Measurements from ENCODE around the gene HPGD. TPM values are rescaled to one million over a fixed set of nuclear protein-coding genes. Genes with fewer than 3 reads are reported as not detected.

The HPGD gene
- 1.5 and 9.8 TPM in 2 replicates for total RNA-seq

DNA sequence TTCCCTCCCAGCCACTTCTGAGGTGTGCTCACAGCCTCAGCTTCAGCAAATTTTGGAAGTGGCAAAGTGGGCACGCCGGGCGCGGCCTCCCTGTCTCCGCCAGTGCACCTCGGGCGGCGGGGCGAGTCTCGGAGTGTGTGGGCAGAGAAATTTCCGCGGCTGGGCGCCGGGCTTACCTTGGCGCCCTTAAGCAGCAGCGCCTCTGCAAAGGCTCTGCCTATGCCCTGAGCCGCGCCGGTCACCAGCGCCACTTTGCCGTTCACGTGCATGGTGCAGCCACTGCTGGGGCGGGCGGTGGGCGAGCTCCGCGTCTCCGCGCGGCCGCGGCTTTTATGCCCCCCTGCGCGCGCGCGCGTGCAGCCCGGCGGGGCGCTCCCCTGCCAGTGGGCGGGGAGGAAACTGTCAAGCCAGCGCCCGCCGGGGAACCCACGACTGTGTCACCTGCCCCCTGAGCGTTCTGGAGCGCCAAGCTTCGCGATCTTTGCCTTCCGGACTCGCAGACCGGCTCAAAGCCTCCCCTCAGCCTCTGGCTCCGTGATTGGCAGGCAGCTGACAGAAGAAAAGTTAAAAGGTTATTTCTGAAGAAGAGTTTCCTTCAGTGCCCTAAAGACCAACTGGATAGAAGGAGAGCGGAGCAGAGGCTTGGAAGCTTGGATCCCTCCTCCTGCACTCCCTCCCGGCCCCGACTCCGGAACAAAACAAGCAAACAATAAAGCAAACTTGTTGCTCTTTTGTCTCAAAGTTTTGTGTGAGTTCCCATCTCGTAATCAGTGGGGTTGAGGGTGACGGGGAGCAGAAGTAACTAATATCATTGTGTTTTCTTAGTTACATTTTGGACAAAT lies at the start of gene HPGD:
TSS of gene HPGD (minus strand) at position 306 of the 842 bp plus-strand sequence. CDS start at position 269, 37 bp downstream.

Other genes with a start within 250 kb of the HPGD start
- gene FBXO8, start 238.8 kb downstream of the HPGD start, total RNA-seq, result 38.1 and 39.0 TPM in 2 replicates
- 21.5 and 33.8 TPM in 2 replicates for gene CEP44, start 238.6 kb downstream of the HPGD start, total RNA-seq